HuH-7 (cell line): Measurements from ENCODE around the gene CDKL1.
"Not testable (repeated sequence)": the region's sequence is repeated elsewhere in the genome, so short reads cannot be mapped to it uniquely, and the experiment has no call there.

Experiments
- DNase-seq: peaks from one replicate; pipeline ENCODE4 v3.0.0; 2011; ENCODE audit warnings: low spot score

Gene CDKL1

GRCh38 chr14:50356283-50356682, 40.4 kb downstream of the CDKL1 start:
- DNase-seq: not testable (repeated sequence)

GRCh38 chr14:50355692-50356091, 41.0 kb downstream of the CDKL1 start:
- DNase-seq: no peak

GRCh38 chr14:50354527-50354926, 42.2 kb downstream of the CDKL1 start:
- no peak for DNase-seq

GRCh38 chr14:50353126-50353525, 43.6 kb downstream of the CDKL1 start:
- no peak for DNase-seq

GRCh38 chr14:50352584-50352983, 44.1 kb downstream of the CDKL1 start:
- DNase-seq: no peak

- DNase-seq: no peak
Observed at GRCh38 chr14:50350975-50351374, 45.7 kb downstream of the CDKL1 start.

- no peak for DNase-seq
Observed at GRCh38 chr14:50348933-50349332, 47.7 kb downstream of the CDKL1 start.

GRCh38 chr14:50347521-50347920, 49.2 kb downstream of the CDKL1 start:
- DNase-seq: no peak

GRCh38 chr14:50345846-50346422, 50.7 kb downstream of the CDKL1 start:
- no peak for DNase-seq

GRCh38 chr14:50344876-50345563, 51.7 kb downstream of the CDKL1 start:
- DNase-seq: no peak

- DNase-seq: no peak
Observed at GRCh38 chr14:50344116-50344775, 52.4 kb downstream of the CDKL1 start.

- no peak for DNase-seq
Observed at GRCh38 chr14:50343434-50343833, 53.2 kb downstream of the CDKL1 start.

- peak; percentile 26 for DNase-seq
Observed at GRCh38 chr14:50342221-50343078, 54.2 kb downstream of the CDKL1 start.

GRCh38 chr14:50340963-50341362, 55.7 kb downstream of the CDKL1 start:
- DNase-seq: no peak

- no peak for DNase-seq
Observed at GRCh38 chr14:50340045-50340444, 56.6 kb downstream of the CDKL1 start.

- no peak for DNase-seq
Observed at GRCh38 chr14:50339178-50339804, 57.4 kb downstream of the CDKL1 start.

- DNase-seq: no peak
Observed at GRCh38 chr14:50338587-50338986, 58.1 kb downstream of the CDKL1 start.

GRCh38 chr14:50335989-50336824, 60.5 kb downstream of the CDKL1 start:
- DNase-seq: no peak

GRCh38 chr14:50335389-50335788, 61.3 kb downstream of the CDKL1 start:
- no peak for DNase-seq

- no peak for DNase-seq
Observed at GRCh38 chr14:50334211-50334610, 62.5 kb downstream of the CDKL1 start.

GRCh38 chr14:50333014-50333509, 63.6 kb downstream of the CDKL1 start:
- no peak for DNase-seq
